Endothelial cell of umbilical vein (primary cell): Measurements from ENCODE around the gene ACTR10. TPM values are rescaled to one million over a fixed set of nuclear protein-coding genes. Genes with fewer than 3 reads are reported as not detected.

Experiments
- BruUV-seq: library from RNA; stranded (reverse); fragments of 400-500 nt; replicated peaks from 2 replicates; lab custom pipeline; 2021; lab: Mats Ljungman, UMichigan
- CTCF ChIA-PET: fragments of 300-600, 350-600 bp; sonication (Branson Sonifier 250); formaldehyde crosslinking; loops from one replicate; lab custom pipeline; 2021; ENCODE audit warnings: antibody characterized with exemption, inconsistent platforms; lab: Charles Lee
- POLR2A ChIA-PET: fragments of 300-600, 350-600 bp; sonication (Branson Sonifier 250); formaldehyde crosslinking; loops from one replicate; lab custom pipeline; 2021; ENCODE audit warnings: antibody characterized with exemption, inconsistent platforms; lab: Charles Lee
- DNase-seq: peaks from one replicate; pipeline ENCODE4 v3.0.0-alpha.2; 2011; ENCODE audit warnings: low read depth, low spot score
- FAIRE-seq: peaks from 2 replicates; lab custom pipeline; 2011; peaks lifted over from hg19 to GRCh38; lab: Jason Lieb, UNC
- H2AFZ ChIP-seq: 2 replicates; pipeline ENCODE4 v1.6.0; 2012; ENCODE audit warnings: low read depth, low read length, control low read depth, inconsistent platforms
- H3K27ac ChIP-seq: 2 replicates; pipeline ENCODE4 v1.5.1; 2011; ENCODE audit warnings: low read depth, mild to moderate bottlenecking, control low read depth, low read length, moderate library complexity; ENCODE audit not compliant: insufficient read depth
- H3K27me3 ChIP-seq, 2 experiments: 2 replicates each; pipeline versions ENCODE4 v1.6.0 to v1.6.1; 2011; ENCODE audit warnings: low read length in 2 of 2, mixed read lengths in 1 of 2; ENCODE audit not compliant: control insufficient read depth in 2 of 2, insufficient read depth in 2 of 2
- H3K36me3 ChIP-seq, 2 experiments: 2 replicates in 1 of 2; 3 replicates in 1 of 2; pipeline ENCODE4 v1.5.1; 2011; ENCODE audit warnings: low read length in 2 of 2, mild to moderate bottlenecking in 1 of 2, moderate library complexity in 1 of 2; ENCODE audit not compliant: control insufficient read depth in 2 of 2, insufficient read depth in 2 of 2; ENCODE audit errors: extremely low read depth in 1 of 2
- H3K4me1 ChIP-seq: 3 replicates; pipeline ENCODE4 v1.5.1; 2011; ENCODE audit warnings: mild to moderate bottlenecking, low read length; ENCODE audit not compliant: control insufficient read depth, insufficient read depth; ENCODE audit errors: extremely low read depth
- H3K4me2 ChIP-seq: 2 replicates; pipeline ENCODE4 v1.6.1; 2011; ENCODE audit warnings: low read length, control low read depth, mixed read lengths; ENCODE audit not compliant: insufficient read depth
- H3K4me3 ChIP-seq, 3 experiments: fragments of 200-600 bp in 1 of 3; sonication (generic), shearing (Covaris generic) in 1 of 3; replicated peaks in 1 of 3; 2 replicates each; pipeline ENCODE4 v1.5.1; 2011 to 2016; ENCODE audit warnings: control low read depth in 3 of 3, low read length in 3 of 3, mild to moderate bottlenecking in 2 of 3, inconsistent platforms in 1 of 3, low read depth in 1 of 3, moderate library complexity in 1 of 3; ENCODE audit not compliant: insufficient read depth in 1 of 3
- H3K79me2 ChIP-seq: 2 replicates; pipeline ENCODE4 v1.6.0; 2012; ENCODE audit warnings: low read length, inconsistent platforms; ENCODE audit not compliant: control insufficient read depth, insufficient read depth
- H3K9ac ChIP-seq: replicated peaks from 2 replicates; pipeline ENCODE3; 2011; ENCODE audit warnings: low read length, control low read depth; ENCODE audit not compliant: insufficient read depth; ENCODE audit errors: extremely low read depth
- H3K9me1 ChIP-seq: replicated peaks from 3 replicates; pipeline ENCODE4 v1.6.0; 2011; ENCODE audit warnings: mild to moderate bottlenecking, low read length; ENCODE audit not compliant: control insufficient read depth, insufficient read depth; ENCODE audit errors: extremely low read depth
- H3K9me3 ChIP-seq: replicated peaks from 2 replicates; pipeline ENCODE4 v1.5.1; 2012; ENCODE audit warnings: low read length, inconsistent platforms; ENCODE audit not compliant: control insufficient read depth, insufficient read depth
- H4K20me1 ChIP-seq: replicated peaks from 2 replicates; pipeline ENCODE3; 2011; ENCODE audit warnings: mild to moderate bottlenecking, low read length; ENCODE audit not compliant: control insufficient read depth, insufficient read depth; ENCODE audit errors: extremely low read depth
- GATA2 ChIP-seq: IDR thresholded peaks from 2 replicates; pipeline ENCODE4 v1.7.0; 2011; ENCODE audit warnings: low read depth, mild to moderate bottlenecking, moderate library complexity, mixed read lengths, low read length; ENCODE audit not compliant: insufficient read length, insufficient read depth
- MYC ChIP-seq: IDR thresholded peaks from one replicate; pipeline ENCODE4 v1.6.1; 2011; ENCODE audit warnings: mild to moderate bottlenecking, low read depth, low read length
- POLR2A ChIP-seq: IDR thresholded peaks from 2 replicates; pipeline ENCODE4 v1.6.1; 2012; ENCODE audit warnings: low read depth, mild to moderate bottlenecking, control low read depth, low read length
- POLR2AphosphoS5 ChIP-seq: IDR thresholded peaks from 2 replicates; pipeline ENCODE4 v1.6.1; 2012; ENCODE audit warnings: low read depth, mild to moderate bottlenecking, control low read depth, low read length, moderate library complexity; ENCODE audit not compliant: insufficient read depth
- dilution Hi-C: fragments of 300-500 bp; cut with MboI; formaldehyde crosslinking; loops from one replicate; pipeline ENCODE4 v1.15.0; 2019; ENCODE audit warnings: low sequenced_read_pairs; ENCODE audit not compliant: extremely low pct_ligation_motif_present
- intact Hi-C: fragments of 100-400 bp; cut with micrococcal nuclease; formaldehyde crosslinking; loops from one replicate; pipeline ENCODE4 v1.10.0; 2022
- polyA plus RNA-seq, 4 experiments: library from polyadenylated mRNA; depleted of rRNA in 3 of 4; stranded (reverse) in 3 of 4; unstranded in 1 of 4; fragments of >200 nt; gene quantifications; 2 replicates each; pipeline versions ENCODE4 v1.2.1 to v1.2.3, GENCODE V29; 2011 to 2012; ENCODE audit warnings: missing spikeins in 1 of 4
- total RNA-seq: library from RNA; stranded (reverse); gene quantifications from 2 replicates; pipeline ENCODE4 v1.2.3, GENCODE V29; 2021
- TF ChIP-seq, protein P1 (sequence below), 2 donors: IDR thresholded peaks; 1 replicate in 1 of 2; 2 replicates in 1 of 2; pipeline ENCODE4 v1.5.1; 2011; ENCODE audit warnings: low read length in 2 of 2, mild to moderate bottlenecking in 2 of 2, moderate library complexity in 2 of 2, control low read depth in 1 of 2, inconsistent platforms in 1 of 2, low read depth in 1 of 2; ENCODE audit not compliant: insufficient read depth in 1 of 2; ENCODE audit errors: extremely low read depth in 1 of 2
- TF ChIP-seq, protein P2 (sequence below): IDR thresholded peaks from 2 replicates; pipeline ENCODE4 v1.6.1; 2011; ENCODE audit not compliant: insufficient read depth, insufficient read length

The ACTR10 gene
- total and polyA plus RNA-seq, 2 donors (not counting 3 experiments of a cell fraction or from before 2014, with no cell fraction given): 28.6 to 67.3 TPM

DNA sequence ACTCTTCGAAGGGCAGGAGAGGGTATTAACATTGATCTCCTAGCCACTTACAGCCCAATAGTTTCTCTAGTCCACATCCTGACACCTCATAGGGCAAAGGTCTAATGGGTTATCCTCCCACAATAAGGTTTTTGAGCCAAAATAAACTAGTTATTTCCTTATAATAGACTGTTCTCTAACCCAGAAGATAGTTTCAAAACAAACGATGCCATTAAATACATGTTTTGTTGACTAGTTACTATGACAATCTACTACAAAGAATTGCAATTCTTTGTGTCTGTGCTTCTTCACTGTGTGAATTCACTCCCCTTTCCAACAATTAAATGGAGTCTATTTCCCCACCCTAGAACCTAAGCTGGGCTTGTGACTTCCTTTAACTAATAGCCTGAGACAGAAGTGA lies 6.4 kb upstream of the ACTR10 start:
- no TSS peak for BruUV-seq
- intact Hi-C loops: no loop called here

More for the DNA sequence above, 6.4 kb upstream of the ACTR10 start:
- no peak for FAIRE-seq
- no peaks in the 10 kb centered on the region for H3K79me2 ChIP-seq
- H4K20me1 ChIP-seq: no peaks in the 10 kb centered on the region
- H3K9ac ChIP-seq: no peak overlapping the region
- no peaks in the 10 kb centered on the region for H3K36me3 ChIP-seq
- peaks cover 16 to 23% of the 10 kb centered on the region in 2 experiments for H3K27me3 ChIP-seq
- H3K4me1 ChIP-seq: peaks cover 3% of the 10 kb centered on the region
- H3K4me3 ChIP-seq: no peak overlapping the region
- TF ChIP-seq POLR2AphosphoS5 (no peak), POLR2A (no peak), GATA2 (no peak), MYC (no peak)
- TF ChIP-seq, protein P1, sequence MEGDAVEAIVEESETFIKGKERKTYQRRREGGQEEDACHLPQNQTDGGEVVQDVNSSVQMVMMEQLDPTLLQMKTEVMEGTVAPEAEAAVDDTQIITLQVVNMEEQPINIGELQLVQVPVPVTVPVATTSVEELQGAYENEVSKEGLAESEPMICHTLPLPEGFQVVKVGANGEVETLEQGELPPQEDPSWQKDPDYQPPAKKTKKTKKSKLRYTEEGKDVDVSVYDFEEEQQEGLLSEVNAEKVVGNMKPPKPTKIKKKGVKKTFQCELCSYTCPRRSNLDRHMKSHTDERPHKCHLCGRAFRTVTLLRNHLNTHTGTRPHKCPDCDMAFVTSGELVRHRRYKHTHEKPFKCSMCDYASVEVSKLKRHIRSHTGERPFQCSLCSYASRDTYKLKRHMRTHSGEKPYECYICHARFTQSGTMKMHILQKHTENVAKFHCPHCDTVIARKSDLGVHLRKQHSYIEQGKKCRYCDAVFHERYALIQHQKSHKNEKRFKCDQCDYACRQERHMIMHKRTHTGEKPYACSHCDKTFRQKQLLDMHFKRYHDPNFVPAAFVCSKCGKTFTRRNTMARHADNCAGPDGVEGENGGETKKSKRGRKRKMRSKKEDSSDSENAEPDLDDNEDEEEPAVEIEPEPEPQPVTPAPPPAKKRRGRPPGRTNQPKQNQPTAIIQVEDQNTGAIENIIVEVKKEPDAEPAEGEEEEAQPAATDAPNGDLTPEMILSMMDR (IDR thresholded peaks at IDR 0.05; ENCODE audit: extremely low read depth in 1 of 2, insufficient read depth in 1 of 2, low read depth in 1 of 2, low read length in 2 of 2): no peak
- TF ChIP-seq, protein P2, sequence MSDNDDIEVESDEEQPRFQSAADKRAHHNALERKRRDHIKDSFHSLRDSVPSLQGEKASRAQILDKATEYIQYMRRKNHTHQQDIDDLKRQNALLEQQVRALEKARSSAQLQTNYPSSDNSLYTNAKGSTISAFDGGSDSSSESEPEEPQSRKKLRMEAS: no peak
- H3K9me1 ChIP-seq: no peaks in the 10 kb centered on the region
- H3K27ac ChIP-seq: no peak overlapping the region
- no peak overlapping the region for H2AFZ ChIP-seq
- ChIA-PET CTCF (no interaction called here), POLR2A (no interaction called here)
- H3K9me3 ChIP-seq: no peaks in the 10 kb centered on the region
- dilution Hi-C loops: no loop called here
- H3K4me2 ChIP-seq: no peak overlapping the region
- peak; percentile 41 for DNase-seq
